ENCODE measurements around the gene ZIM2. TPM values are rescaled to one million over a fixed set of nuclear protein-coding genes. Genes with fewer than 3 reads are reported as not detected.

ZIM2 gene
- polyA plus RNA-seq, 4 donors = 1.1 to 13.6 (median 2.8) TPM

DNA sequence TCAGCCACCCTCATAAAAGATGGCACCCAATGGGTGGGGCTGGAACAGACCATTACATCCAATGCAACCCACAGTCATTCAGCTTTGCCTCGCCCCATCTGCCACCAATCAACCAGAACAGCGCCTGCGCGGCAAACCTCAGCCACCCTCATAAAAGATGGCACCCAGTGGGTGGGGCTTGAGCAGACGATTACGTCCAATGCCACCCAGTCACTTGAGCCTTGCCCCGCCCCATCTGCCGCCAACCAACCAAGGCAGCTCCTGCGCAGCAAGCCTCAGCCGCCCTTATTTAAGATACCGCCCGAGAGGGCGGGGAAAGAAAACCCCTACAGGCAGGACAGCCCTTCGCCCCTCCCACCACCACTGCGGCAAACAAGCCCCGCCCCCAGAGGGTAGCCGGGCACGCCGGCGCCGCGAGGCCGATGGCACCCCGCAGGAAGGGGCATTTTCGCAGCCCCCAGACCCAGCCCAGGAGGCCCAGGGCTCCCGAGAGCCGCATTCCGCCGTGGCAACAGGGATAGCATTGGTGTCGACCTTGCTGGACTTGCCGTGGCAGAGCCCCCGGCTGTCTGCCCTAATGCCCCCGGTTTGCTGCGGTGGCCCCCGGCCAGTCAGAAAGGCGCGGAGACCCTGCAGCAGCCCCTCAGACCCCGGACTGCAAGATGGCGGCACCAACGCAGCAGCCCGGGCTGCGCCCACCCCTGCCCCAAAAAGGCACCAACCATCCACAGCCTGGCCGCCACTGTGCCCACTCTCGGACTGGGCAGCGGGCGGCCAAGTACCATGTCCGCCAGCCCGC is 675 bp downstream of the ZIM2 start:
- DNase-seq (ENCODE audit: low read depth in 4 of 4, low spot score in 3 of 4) = peak; percentile 85 to 91 (median 89)

DNA sequence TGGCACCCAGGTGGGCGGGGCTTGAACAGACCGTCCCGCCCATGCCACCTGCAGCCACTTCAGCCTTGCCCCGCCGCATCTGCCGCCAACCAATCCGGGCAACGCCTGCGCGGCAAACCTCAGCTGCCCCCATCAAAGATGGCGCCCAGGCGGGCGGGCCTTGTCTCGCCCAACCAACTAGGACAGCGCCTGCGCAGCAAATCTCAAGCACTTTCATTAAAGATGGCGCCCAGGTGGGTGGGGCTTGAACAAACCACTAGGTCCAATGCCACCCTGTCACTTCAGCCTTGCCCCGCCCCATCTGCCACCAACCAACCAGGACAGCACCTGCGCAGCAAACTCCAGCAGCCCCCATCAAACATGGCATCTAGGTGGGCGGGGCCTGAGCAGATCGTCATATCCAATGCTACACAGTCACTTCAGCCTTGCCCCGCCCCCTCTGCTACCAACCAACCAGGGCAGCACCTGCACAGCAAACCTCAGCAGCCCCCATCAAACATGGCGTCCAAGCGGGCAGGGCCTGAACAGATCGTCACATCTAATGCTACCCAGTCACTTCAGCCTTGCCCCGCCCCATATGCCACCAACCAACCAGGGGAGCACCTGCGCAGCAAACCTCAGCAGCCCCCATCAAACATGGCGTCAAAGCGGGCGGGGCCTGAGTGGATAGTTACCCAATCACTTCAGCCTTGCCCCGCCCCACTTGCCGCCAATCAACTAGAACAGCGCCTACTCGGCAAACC is 1.4 kb downstream of the ZIM2 start:
- peak; percentile 86 to 95 (median 92) for DNase-seq (ENCODE audit: low read depth in 4 of 4, low spot score in 3 of 4)

DNA sequence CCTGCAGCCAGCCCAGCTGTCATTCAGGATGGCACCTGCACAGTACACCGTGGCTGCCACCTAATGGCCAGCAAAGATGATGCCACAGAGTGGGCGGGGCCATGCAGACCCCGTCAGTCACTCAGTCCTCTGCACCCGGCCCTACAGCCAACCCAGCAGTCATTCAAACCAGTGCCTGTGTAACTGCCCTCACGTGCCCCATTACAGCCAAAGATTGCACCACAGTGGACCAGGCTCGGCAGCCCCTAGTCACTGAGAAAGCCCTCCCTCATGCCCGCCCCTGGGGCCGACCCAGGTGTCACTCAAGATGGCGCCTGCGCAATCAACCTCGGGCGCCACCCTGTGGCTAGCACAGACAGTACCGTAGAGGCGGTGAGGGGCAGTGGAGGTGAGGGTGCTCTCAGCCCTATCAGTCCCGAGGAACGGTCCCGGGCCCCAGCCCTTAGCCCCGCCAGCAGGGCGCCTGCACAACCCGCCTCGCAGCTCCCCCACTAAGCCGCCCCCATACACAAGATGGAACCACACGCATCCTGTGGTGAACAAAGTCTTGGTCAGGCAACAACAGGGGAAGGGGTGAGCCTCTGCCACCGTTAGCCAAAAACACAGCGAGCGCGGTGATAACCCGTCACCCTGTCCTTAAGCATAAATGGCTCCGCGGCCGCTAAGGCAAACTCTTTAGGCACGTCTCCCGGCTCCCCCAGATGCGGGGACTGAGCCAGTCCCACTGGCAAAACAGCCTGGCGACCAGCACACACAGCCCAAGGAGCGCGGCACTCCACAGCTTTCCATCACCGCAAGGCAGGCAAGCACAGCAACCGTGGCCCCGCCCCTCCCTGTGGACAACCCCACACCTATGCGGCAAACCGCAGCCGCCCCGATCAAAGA is 2.3 kb downstream of the ZIM2 start:
- peak; percentile 36 to 54 (median 50) for DNase-seq (ENCODE audit: low read depth in 4 of 4, low spot score in 3 of 4)

DNA sequence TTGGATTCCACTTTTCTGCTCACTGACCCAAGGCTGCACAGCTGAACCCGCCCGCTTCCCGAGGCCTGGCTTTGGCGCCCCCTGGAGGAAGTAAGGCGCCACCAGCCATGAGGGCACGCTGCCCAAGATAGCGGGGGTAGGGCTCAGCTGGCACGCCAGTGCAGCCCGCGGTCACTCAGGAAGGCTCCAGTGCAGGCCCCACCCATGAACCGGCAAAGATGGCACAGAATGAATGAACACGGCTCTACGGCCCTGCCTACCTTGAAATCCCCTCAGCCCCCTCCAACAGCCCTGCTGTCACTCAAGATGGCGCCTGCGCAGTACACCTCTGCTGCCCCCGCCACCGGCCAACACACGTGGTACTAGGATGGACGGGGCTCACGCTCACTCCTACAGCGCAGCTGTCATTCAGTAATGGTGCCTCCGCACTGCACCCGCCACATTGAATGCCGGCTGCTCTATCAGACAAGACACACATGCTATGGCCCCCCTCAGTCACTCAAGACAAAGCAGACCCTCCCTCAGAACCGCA is 3.0 kb downstream of the ZIM2 start:
- DNase-seq (ENCODE audit: low read depth in 4 of 4, low spot score in 3 of 4) = peak; percentile 65 to 71 (median 65)

DNA sequence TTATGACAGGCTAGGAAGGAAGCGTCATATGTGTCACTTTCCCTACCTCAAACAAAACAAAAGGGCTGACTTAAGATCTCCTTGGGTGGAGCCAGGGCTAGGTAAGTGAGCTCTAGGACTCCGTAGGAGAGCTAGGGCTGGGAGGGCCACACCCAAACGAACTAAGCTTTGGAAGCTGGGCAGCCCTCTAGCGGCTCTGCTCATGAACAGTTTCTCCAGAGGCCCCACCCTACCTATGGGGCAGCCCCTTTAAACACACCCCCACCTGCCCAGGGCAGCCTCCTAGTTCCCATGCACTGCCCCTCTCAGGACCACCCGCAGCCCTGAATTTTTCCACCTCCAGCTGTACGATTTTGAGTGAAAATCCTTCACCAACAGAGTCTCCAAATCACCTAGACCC is 3.5 kb downstream of the ZIM2 start:
- DNase-seq (ENCODE audit: low read depth in 4 of 4, low spot score in 3 of 4) = no peak

DNA sequence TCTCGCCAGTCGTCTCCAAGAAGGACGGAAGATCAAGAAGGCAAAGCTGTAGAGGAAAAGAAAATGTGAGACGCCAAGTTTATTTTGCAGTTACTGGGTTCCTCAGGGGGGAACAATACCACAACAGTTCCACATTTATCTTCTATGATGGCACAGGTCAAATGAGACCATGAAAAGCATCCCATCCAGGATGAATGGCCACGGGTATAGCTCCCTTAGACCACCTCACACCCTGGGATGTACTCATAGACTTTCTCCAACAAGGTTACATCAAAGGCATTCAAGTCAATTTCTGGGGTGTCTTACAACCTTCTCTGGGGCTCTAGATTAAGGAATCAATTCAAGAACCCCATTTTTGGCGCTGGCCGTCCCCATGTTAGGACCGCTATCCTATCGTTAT is 4.5 kb downstream of the ZIM2 start:
- DNase-seq (ENCODE audit: low read depth in 4 of 4, low spot score in 3 of 4) = no peak

DNA sequence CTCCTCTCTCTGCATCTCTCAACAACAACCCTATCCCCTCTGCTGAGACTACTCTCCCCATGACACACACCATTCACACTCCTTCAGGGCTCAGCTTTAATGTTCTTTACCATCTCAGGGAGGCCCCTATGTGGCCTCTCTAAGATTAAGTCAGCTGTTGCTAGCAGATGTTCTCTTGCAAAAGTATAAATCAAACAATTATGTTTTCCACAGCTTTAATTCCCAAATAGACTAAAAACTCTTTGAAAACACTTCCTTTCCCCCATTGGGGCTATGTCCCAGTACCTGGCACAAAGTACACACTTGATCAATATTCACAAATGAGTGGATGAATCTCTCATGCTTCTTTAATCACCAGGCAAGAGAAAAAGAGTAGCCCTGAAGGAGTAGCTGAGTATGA is 5.1 kb downstream of the ZIM2 start:
- DNase-seq (ENCODE audit: low read depth in 4 of 4, low spot score in 3 of 4) = no peak

DNA sequence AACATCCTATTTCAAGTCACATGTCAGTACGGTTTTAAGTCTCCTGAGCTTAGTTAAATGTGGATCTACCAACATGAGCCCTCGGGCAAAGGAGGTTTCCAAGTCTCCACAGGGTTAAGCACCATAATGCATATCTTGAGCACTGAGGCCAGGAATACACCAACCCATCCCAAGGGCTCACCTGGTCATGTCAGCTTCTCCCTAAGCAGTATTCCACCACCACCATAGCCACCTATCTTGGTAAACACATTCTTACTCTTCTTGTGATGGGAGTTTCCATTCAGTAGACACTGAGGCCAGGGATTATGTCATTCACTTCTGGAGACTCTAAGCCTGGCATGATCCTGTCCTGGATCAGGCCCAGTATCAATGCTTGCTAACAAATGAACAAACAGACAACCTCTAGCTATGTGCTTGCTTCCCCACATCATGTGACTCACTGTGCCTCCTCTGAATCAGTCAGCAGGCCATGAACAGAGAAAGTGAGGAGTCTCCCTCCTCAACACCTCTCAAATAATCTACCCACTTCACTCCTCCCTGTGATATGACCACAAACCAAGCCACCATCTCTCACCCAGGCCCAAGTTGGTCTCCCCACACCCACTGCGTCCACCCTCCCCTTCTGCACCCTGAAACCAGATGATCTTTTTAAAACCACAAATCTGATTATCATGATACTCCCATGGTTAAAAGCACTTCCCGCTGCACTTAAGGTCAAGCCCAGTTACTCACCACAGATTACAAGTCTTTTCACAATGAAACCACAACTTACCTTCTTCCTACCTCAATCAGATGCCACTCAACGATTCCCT is 5.8 kb downstream of the ZIM2 start:
- no peak for DNase-seq (ENCODE audit: low read depth in 4 of 4, low spot score in 3 of 4)

DNA sequence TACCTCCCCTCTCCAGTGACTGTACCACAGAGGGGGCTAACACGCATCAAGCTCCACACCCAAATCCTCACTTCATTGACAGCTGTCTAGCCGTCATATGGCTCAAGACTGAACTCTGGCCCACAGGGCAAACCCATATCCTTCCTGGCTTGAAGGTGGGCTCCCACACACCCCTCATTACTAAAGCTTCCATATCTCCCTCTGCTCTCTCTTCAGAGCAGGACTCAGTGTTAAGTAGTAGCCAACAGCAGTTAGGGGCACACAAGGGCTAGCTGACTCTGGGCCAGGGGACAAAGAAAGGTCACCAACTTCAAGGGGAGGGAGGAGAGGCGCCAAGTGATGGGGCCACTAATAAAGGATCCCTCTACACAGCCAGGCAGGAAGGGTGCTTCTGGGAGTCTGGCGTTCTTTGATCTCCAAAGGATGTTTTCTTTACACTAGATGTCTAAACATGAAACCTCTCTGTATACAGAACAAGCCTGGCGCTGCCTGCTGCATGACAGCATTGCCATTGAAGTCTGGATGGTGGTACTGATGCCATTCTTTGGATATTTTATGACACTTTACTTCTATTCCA is 8.1 kb downstream of the ZIM2 start:
- DNase-seq (ENCODE audit: low read depth in 4 of 4, low spot score in 3 of 4) = no peak

DNA sequence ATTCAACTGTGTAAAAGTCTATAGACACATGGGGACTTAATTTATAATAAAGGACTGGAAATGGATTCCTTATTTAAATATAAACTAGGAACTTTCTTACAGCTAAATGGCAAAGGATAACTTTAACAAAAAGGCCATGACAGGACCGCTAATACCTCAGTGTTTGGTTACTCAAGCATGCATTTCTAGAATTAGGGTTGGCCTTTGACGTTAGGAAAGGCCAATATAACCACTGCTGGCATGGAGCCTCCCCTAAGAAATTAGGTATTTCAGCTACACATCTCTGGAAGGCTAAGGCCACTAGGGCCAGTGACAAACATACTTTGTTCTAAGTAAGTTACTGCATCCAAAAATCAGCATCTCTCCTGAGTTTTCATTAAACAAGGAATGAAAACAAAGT is 9.3 kb downstream of the ZIM2 start:
- DNase-seq (ENCODE audit: low read depth in 4 of 4, low spot score in 3 of 4) = no peak

DNA sequence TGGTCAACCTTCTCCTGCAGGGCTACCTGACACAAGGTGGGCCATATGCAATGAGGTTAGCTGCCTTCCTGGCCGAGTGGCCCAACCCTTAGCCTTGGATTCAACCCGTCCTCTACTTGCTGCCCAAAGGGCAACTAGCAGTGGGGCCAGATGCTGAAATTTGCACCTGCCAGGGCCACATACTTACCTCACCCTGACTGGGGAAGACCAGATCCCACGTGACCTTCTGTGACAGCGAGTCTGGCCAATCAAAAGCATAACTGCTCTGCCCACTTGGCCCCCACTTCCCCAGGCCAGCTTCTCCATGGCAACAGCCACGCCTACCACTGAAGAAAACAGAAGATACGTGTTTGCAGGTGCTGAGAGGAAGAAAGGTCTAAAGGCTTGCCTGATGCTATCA is 10.9 kb downstream of the ZIM2 start:
- no peak for DNase-seq (ENCODE audit: low read depth in 4 of 4, low spot score in 3 of 4)

DNA sequence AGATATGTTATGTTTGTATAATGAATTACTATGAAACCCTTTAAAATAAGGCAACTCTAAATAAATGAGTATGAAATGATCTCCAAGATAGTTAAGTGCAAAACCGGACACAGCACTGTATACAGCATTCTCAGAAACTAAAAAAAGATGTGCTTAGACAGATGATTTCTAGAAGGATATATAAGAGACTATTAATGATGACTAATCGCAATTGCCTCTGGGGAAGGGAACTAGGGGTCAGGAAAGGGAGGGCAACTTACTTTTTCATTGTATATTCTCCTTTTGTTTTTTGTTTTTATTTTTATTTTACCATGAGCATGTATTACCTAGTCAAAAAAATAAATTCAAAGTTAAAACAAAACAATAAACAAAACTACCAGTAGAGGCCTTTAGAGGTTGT is 12.8 kb downstream of the ZIM2 start:
- no peak for DNase-seq (ENCODE audit: low read depth in 4 of 4, low spot score in 3 of 4)

DNA sequence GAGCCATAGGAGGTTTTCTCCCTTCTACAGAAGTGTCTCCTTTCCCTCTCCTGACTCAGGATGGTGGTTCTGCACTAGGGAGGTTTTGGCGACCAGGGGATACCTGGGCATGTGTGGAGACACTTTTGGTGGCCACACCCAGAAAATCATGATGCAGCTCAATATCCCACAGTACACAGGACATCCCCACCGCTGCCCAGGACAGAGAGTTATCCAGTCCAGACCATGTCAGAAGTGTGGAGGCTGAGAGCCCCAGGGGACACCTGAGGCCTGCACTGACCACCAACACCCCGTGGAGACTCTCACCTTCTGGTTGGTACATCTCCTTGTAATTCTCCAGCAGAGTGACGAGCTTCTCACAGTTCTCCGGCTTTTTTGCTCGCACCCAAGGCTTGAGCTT is 16.6 kb downstream of the ZIM2 start:
- no peak for DNase-seq (ENCODE audit: low read depth in 4 of 4, low spot score in 3 of 4)

DNA sequence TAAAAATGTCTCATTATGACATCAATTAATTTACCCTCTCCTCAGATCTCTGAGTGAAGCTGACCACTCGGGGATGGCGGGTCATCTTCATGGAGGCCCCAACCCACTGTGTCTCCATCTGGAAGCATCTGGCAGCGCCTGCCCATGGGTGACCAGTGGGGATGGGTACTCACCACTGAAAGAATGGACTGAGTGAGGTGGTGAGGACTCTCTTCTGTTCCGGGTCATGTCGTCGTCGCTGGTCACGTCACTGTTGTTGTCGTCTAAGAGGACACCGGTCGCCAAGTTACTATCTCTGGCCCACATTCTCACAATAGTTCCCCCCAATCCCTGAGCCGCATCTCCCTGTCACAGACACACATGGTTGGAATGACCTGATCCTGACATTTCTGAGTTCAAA is 17.1 kb downstream of the ZIM2 start:
- no peak for DNase-seq (ENCODE audit: low read depth in 4 of 4, low spot score in 3 of 4)

DNA sequence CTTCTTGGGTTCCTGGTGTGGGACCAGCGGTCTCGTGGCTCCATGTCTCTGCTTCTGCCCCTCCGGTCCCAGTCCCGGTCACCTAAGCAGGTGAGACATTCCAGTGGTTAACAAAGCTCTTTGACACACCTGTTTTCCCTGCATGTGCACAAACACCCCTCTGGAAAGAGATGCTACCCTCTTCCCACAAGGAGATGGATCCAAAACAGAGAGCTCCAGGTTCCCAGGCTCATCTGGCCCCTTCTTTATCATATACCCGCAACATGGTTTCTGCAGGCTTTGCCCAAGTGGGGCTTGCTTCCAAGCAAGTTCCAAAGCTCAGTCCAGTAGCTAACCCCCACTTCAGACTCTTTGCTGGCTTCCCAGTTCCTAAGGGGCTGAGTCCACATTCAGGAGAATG is 17.8 kb downstream of the ZIM2 start:
- no peak for DNase-seq (ENCODE audit: low read depth in 4 of 4, low spot score in 3 of 4)

DNA sequence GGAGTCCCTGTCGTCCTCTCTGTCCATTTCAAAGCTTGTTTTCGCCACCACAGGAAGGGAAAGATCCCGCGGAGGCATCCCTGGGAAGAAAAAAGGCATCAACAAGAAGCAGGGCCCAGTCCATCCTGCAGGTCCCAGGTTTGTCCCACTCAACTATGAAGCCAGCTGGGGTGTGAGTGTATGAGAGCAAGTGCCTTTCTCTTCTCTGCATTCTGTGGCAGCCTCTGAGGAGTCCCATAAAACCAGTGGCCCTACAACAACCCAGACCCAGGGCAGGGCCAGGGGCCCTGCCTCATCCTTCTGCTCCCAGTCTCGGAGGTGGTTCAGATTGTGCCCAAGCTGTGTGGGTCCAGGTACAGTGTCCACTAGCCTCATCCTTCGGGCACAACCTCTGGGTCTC is 18.9 kb downstream of the ZIM2 start:
- no peak for DNase-seq (ENCODE audit: low read depth in 4 of 4, low spot score in 3 of 4)

DNA sequence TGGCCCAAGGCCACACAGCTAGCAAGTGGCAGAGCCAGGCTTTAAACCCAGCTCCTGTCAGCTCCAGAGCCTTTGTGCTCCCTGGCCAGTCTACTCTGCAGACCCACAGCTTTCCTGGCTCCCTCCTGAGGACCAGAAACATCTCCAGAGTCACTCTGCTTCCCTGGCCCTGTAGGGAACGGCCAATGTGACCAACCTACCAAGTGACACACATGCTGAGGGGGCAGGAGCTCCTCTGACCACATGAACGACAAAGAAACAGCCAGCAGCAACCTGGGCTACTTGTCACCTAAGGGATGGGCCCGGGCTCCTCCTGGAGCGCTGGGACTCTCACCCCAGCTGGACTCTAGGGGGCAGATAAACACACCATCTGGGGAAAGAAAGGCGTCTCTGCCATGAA is 19.3 kb downstream of the ZIM2 start:
- DNase-seq (ENCODE audit: low read depth in 4 of 4, low spot score in 3 of 4) = no peak

DNA sequence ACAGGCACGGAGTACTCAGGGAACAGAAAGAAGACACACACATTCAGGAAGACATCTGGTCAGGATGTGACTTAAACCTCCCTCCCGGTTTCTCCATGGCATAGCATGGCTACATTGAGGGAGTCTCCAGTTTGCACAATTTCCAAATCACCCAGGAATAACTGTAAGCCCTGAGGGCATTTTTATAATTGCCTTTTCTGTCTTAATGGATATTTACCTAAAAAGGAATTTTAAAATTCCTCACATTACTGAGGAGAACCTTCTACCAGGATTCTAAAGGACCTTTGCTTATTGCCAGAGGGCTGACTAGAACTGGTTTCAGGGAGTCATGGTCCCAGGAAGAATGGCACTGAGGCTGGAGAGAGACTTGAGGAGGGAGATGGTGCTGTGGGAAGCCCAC is 21.4 kb downstream of the ZIM2 start:
- no peak for DNase-seq (ENCODE audit: low read depth in 4 of 4, low spot score in 3 of 4)

DNA sequence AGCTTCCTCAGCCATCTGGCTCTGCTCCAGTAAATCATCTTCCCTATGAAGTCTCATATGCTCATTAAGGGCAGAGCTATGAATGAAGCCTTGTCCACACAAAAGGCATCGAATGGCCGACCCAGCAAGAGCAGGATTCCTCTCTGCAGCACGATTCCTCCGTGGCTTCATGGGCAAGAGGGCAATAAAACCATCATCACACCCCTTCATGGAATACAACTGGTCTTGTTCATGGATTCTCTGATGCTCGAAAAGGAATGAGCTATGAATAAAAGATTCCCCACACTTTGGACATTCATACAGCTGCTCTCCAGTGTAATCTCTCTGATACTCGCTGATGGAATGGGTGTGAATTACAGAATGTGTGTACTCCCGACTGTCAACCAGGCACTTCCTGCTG is 25.9 kb downstream of the ZIM2 start:
- no peak for DNase-seq (ENCODE audit: low read depth in 4 of 4, low spot score in 3 of 4)

DNA sequence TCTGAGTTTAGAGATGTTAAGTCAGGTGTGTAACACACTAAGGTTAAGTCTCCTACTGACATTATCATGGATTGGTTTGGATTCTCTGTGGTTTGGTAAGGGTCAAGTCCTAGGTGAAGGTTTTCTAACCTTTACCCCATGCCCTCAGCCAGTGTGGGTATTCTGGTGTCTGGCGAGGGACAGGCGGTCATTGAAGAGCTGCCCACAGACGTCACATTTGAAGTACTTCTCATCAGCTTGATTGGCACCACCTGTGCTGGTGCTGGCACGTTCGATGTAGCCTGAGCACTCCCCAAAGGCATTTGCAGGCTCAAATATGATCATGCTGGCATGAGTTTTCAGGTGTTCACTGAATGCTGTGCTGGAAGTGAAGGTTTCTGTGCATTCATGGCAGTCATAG is 27.0 kb downstream of the ZIM2 start:
- DNase-seq (ENCODE audit: low read depth in 4 of 4, low spot score in 3 of 4) = no peak
